Measurements from ENCODE around the gene TRIM62. TPM values are rescaled to one million over a fixed set of nuclear protein-coding genes. Genes with fewer than 3 reads are reported as not detected.

TRIM62 gene
- total and polyA plus RNA-seq, 7 donors, result 4.0 to 14.2 (median 5.5) TPM

GRCh38 chr1:33171977-33172813 lies 9.6 kb downstream of the TRIM62 start:
- Histone ChIP-seq H3K4me1 (peaks cover 23% of the 10 kb centered on the region), H3K27me3 (ENCODE audit: insufficient read depth in 3 of 3, low read length in 2 of 3) (no peaks in the 10 kb centered on the region), H3K36me3 (ENCODE audit: insufficient read depth in 1 of 2, low read depth in 1 of 2) (peaks cover 0 to 4% of the 10 kb centered on the region in 2 donors), H3K4me3 (no peak overlapping the region), H3K9me3 (no peaks in the 10 kb centered on the region), H3K27ac (no peak overlapping the region)
- DNase-seq (no peak), ATAC-seq (no peak)
- no peak for TF ChIP-seq CTCF (IDR thresholded peaks at IDR 0.05)
- 70 to 86% (median 84%) methylated on average over 8 to 9 of the region's 9 CpGs for WGBS, 3 donors
- intact Hi-C loops (cut with DNase I), result loop anchor here in 1 of 2 donors (5.0 kb wide), 1 partner anchor 40 kb away; no protein-coding TSS in a partner anchor

- peaks cover 18% of the 10 kb centered on the region for H3K4me1 ChIP-seq
- 61 to 71% (median 70%) methylated on average over 13 of the region's 13 CpGs for WGBS, 3 donors
- no peak overlapping the region for H3K4me3 ChIP-seq
- DNase-seq (peak; percentile 33 to 77), ATAC-seq (peak; percentile 28 to 67 (median 50))
- H3K27me3 ChIP-seq (ENCODE audit: insufficient read depth in 3 of 3, low read length in 2 of 3), result no peaks in the 10 kb centered on the region
- H3K9me3 ChIP-seq, result no peaks in the 10 kb centered on the region
- peak overlapping the region; percentile 49 for H3K27ac ChIP-seq
- intact Hi-C loops (cut with DNase I), result loop anchor here in 1 of 2 donors (5.0 kb wide), 1 partner anchor 38 kb away; no protein-coding TSS in a partner anchor
- no peak for TF ChIP-seq CTCF (IDR thresholded peaks at IDR 0.05)
- peaks cover 0 to 8% of the 10 kb centered on the region in 2 donors for H3K36me3 ChIP-seq (ENCODE audit: insufficient read depth in 1 of 2, low read depth in 1 of 2)
These were observed 11.2 kb downstream of the TRIM62 start for GRCh38 chr1:33170351-33171274.

DNA sequence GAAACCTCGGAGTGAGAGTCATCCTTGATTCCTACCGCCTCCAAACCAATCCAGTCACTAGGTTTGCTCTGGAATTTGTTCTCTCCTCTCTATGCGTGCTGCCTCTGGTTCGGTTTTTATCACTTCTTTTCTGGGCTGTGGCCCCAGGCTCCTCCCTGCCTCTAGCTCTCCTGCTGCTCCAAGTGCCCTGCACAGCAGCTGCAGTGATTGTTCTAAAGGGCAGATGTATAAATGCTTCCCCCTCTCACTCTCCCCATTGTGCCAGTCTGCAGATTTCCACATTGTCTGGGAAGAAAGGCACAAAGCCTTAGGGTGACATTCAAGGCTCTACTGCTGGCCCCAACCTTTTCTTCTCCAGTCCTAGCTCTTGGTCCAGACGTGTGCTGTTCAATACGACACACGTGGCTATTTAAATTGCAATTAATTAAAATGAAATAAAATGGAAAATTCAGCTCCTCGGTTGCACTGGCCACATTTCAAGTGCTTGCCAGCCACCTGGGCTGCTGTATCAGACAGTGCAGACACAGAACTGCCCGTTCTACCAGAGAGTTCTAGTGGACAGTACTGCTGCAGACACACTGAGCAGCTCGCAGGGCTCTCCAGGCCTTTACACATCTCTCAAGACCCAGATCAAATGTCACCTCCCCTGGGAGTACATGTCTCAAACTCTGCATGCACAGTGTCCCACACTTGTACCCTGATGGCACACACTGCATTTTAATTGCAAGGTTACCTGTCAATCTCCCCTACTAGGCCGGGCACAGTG lies 12.4 kb downstream of the TRIM62 start:
- 42 to 65% (median 53%) methylated on average over 11 of the region's 11 CpGs for WGBS, 3 donors
- H3K9me3 ChIP-seq, result no peaks in the 10 kb centered on the region
- peaks cover 12% of the 10 kb centered on the region for H3K4me1 ChIP-seq
- no peak overlapping the region for H3K4me3 ChIP-seq
- intact Hi-C loops (cut with DNase I), result loop anchor here in 1 of 2 donors (5.0 kb wide), 1 partner anchor 37 kb away; no protein-coding TSS in a partner anchor
- no peak overlapping the region for H3K27ac ChIP-seq
- DNase-seq, result no peak
- ATAC-seq, result peak; percentile 31 to 42 (median 36)
- peaks cover 0 to 8% of the 10 kb centered on the region in 2 donors for H3K36me3 ChIP-seq (ENCODE audit: insufficient read depth in 1 of 2, low read depth in 1 of 2)
- H3K27me3 ChIP-seq (ENCODE audit: insufficient read depth in 3 of 3, low read length in 2 of 3), result no peaks in the 10 kb centered on the region
- TF ChIP-seq CTCF (IDR thresholded peaks at IDR 0.05), result no peak

GRCh38 chr1:33168556-33169289 lies 13.1 kb downstream of the TRIM62 start:
- DNase-seq (no peak), ATAC-seq (no peak)
- H3K27ac ChIP-seq, result no peak overlapping the region
- H3K27me3 ChIP-seq (ENCODE audit: insufficient read depth in 3 of 3, low read length in 2 of 3), result no peaks in the 10 kb centered on the region
- WGBS, 3 donors, result 62 to 75% (median 68%) methylated on average over 11 of the region's 11 CpGs
- H3K4me3 ChIP-seq, result no peak overlapping the region
- no peaks in the 10 kb centered on the region for H3K9me3 ChIP-seq
- peaks cover 12% of the 10 kb centered on the region for H3K4me1 ChIP-seq
- peaks cover 0 to 8% of the 10 kb centered on the region in 2 donors for H3K36me3 ChIP-seq (ENCODE audit: insufficient read depth in 1 of 2, low read depth in 1 of 2)
- intact Hi-C loops (cut with DNase I), result no loop called here
- no peak for TF ChIP-seq CTCF (IDR thresholded peaks at IDR 0.05)

Measured in psoas muscle (tissue), 8 donors.